ENCODE measurements around the gene DPF1. TPM values are rescaled to one million over a fixed set of nuclear protein-coding genes. Genes with fewer than 3 reads are reported as not detected.

The DPF1 gene
- total RNA-seq, 1 donor from 2014 or later: 2.4 TPM

DNA sequence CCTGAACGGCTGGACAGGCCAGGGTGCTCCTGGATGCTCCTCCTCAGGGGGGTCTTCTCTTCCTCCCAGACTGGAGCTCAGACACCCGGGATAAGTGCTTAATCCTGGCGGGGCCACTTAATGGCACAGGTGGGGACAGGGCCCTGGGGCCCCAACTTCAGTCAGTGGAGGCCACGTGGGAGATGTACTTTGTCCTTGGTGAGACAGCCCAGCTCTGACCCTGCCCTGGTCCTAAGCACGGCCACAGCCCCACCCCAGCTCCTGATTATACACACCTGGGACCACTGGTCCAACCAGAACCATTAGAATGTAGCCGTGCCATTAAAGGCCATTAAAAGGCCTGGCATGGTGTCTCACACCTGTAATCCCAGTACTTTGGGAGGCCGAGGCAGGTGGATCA, 24.4 kb upstream of the DPF1 start:
- DNase-seq (ENCODE audit: low spot score): no peak
- no peaks in the 10 kb centered on the region for H3K9me3 Mint-ChIP-seq (ENCODE audit: low read depth)
- no peak overlapping the region for H3K4me3 Mint-ChIP-seq (ENCODE audit: unreplicated experiment)
- H3K36me3 Mint-ChIP-seq (ENCODE audit: low read depth): peaks cover 2% of the 10 kb centered on the region
- H3K4me1 Mint-ChIP-seq (ENCODE audit: low read depth): peaks cover 78% of the 10 kb centered on the region
- no peak for TF ChIP-seq CTCF (IDR thresholded peaks at IDR 0.05)
- no peaks in the 10 kb centered on the region for H3K27me3 Mint-ChIP-seq (ENCODE audit: low read depth)
- H3K27ac Mint-ChIP-seq (ENCODE audit: unreplicated experiment): peak overlapping the region; percentile 98

DNA sequence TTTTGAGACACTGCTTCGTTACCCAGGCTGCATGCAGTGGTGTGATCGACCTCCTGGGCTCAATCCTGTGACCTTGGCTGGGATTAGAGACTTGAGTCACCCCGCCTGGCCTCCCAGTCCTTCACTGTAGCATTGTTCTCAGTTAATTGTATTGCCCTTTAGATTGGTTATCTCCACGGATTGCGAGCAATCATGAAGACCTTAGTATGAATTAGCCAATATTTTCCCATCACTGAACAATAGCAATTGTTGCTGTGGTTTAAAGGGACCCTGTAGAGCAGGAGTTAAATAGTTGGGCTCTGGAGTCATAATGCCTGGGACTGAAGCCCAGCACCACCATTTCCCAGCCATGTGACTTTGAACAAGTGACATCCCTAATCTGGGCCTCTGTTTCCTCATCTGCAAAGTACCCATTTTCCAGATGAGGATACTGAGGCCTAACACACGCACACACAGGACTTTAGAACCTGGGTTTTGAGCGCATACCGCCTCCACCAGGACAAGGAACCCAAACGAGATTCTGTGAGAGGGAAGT, 23.8 kb upstream of the DPF1 start:
- DNase-seq (ENCODE audit: low spot score): no peak
- H3K27ac Mint-ChIP-seq (ENCODE audit: unreplicated experiment): peak overlapping the region; percentile 98
- H3K36me3 Mint-ChIP-seq (ENCODE audit: low read depth): peaks cover 2% of the 10 kb centered on the region
- no peak overlapping the region for H3K4me3 Mint-ChIP-seq (ENCODE audit: unreplicated experiment)
- TF ChIP-seq CTCF (IDR thresholded peaks at IDR 0.05): no peak
- no peaks in the 10 kb centered on the region for H3K27me3 Mint-ChIP-seq (ENCODE audit: low read depth)
- no peaks in the 10 kb centered on the region for H3K9me3 Mint-ChIP-seq (ENCODE audit: low read depth)
- peaks cover 71% of the 10 kb centered on the region for H3K4me1 Mint-ChIP-seq (ENCODE audit: low read depth)

- Mint-ChIP-seq H3K4me3 (ENCODE audit: unreplicated experiment) (no peak overlapping the region), H3K36me3 (ENCODE audit: low read depth) (peaks cover 2% of the 10 kb centered on the region), H3K27ac (ENCODE audit: unreplicated experiment) (peak overlapping the region; percentile 98), H3K27me3 (ENCODE audit: low read depth) (no peaks in the 10 kb centered on the region), H3K4me1 (ENCODE audit: low read depth) (peaks cover 65% of the 10 kb centered on the region), H3K9me3 (ENCODE audit: low read depth) (no peaks in the 10 kb centered on the region)
- DNase-seq (ENCODE audit: low spot score): no peak
- no peak for TF ChIP-seq CTCF (IDR thresholded peaks at IDR 0.05)
Observed at GRCh38 chr19:38247126-38247525, 23.1 kb upstream of the DPF1 start.

- no peak for TF ChIP-seq CTCF (IDR thresholded peaks at IDR 0.05)
- H3K36me3 Mint-ChIP-seq (ENCODE audit: low read depth): peaks cover 2% of the 10 kb centered on the region
- no peak for DNase-seq (ENCODE audit: low spot score)
- H3K27me3 Mint-ChIP-seq (ENCODE audit: low read depth): no peaks in the 10 kb centered on the region
- H3K4me1 Mint-ChIP-seq (ENCODE audit: low read depth): peaks cover 53% of the 10 kb centered on the region
- peak overlapping the region; percentile 98 for H3K27ac Mint-ChIP-seq (ENCODE audit: unreplicated experiment)
- H3K4me3 Mint-ChIP-seq (ENCODE audit: unreplicated experiment): peak overlapping the region; percentile 29
- no peaks in the 10 kb centered on the region for H3K9me3 Mint-ChIP-seq (ENCODE audit: low read depth)
Observed at GRCh38 chr19:38245826-38246498, 21.9 kb upstream of the DPF1 start.

DNA sequence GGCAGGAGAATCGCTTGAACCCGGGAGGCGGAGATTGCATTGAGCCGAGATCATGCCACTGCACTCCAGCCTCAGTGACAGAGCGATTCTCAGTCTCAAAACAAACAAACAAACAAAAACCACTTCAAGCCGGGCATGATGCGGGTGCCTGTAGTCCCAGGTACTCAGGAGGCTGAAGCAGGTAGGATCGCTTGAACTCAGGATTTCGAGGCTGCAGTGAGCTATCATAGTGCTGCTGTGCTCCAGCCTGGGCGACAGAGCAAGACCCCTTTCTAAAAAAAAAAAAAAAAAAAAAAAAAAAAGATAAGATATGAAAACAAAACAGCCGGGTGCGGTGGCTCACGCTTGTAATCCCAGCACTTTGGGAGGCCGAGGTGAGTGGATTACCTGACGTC, 19.3 kb upstream of the DPF1 start:
- DNase-seq (ENCODE audit: low spot score): no peak
- H3K36me3 Mint-ChIP-seq (ENCODE audit: low read depth): no peaks in the 10 kb centered on the region
- H3K4me3 Mint-ChIP-seq (ENCODE audit: unreplicated experiment): peak overlapping the region; percentile 67
- peaks cover 46% of the 10 kb centered on the region for H3K4me1 Mint-ChIP-seq (ENCODE audit: low read depth)
- TF ChIP-seq CTCF (IDR thresholded peaks at IDR 0.05): no peak
- H3K27me3 Mint-ChIP-seq (ENCODE audit: low read depth): no peaks in the 10 kb centered on the region
- no peaks in the 10 kb centered on the region for H3K9me3 Mint-ChIP-seq (ENCODE audit: low read depth)
- H3K27ac Mint-ChIP-seq (ENCODE audit: unreplicated experiment): no peak overlapping the region
